ENCODE measurements around the gene ALG14. TPM values are rescaled to one million over a fixed set of nuclear protein-coding genes. Genes with fewer than 3 reads are reported as not detected.

Gene ALG14
- total RNA-seq, 1 experiment from 2014 or later = 2.2 TPM

- Histone ChIP-seq H2AFZ (ENCODE audit: low read length) (no peak overlapping the region), H4K20me1 (ENCODE audit: insufficient read depth, low read depth, low read length) (no peaks in the 10 kb centered on the region), H3K4me3 (ENCODE audit: low read length) (no peak overlapping the region), H3K4me2 (ENCODE audit: low read depth, low read length, poor library complexity, severe bottlenecking) (no peak overlapping the region), H3K9me2 (replicated peaks; ENCODE audit: insufficient read depth, low read length) (no peaks in the 10 kb centered on the region), H3K79me2 (ENCODE audit: low read length) (no peaks in the 10 kb centered on the region), H3K36me3 (ENCODE audit: insufficient read depth, low read length) (no peaks in the 10 kb centered on the region), H3K27ac (ENCODE audit: low read length) (no peak overlapping the region), H3K9me3 (ENCODE audit: low read length) (no peaks in the 10 kb centered on the region), H3K9ac (ENCODE audit: low read length) (no peak overlapping the region), H3K27me3 (ENCODE audit: low read length) (no peaks in the 10 kb centered on the region), H3K4me1 (ENCODE audit: low read length) (no peaks in the 10 kb centered on the region)
- no peak for DNase-seq
These were observed 38.2 kb downstream of the ALG14 start for GRCh38 chr1:95034506-95034905.

GRCh38 chr1:95033843-95034242 lies 38.9 kb downstream of the ALG14 start:
- no peak overlapping the region for H2AFZ ChIP-seq (ENCODE audit: low read length)
- H3K79me2 ChIP-seq (ENCODE audit: low read length) = no peaks in the 10 kb centered on the region
- H3K27ac ChIP-seq (ENCODE audit: low read length) = no peak overlapping the region
- H3K4me3 ChIP-seq (ENCODE audit: low read length) = no peak overlapping the region
- no peak for DNase-seq
- no peaks in the 10 kb centered on the region for H3K27me3 ChIP-seq (ENCODE audit: low read length)
- H4K20me1 ChIP-seq (ENCODE audit: insufficient read depth, low read depth, low read length) = no peaks in the 10 kb centered on the region
- no peaks in the 10 kb centered on the region; the same call in 1 of the 2 replicates for H3K9me3 ChIP-seq (ENCODE audit: low read length)
- H3K9me2 ChIP-seq (replicated peaks; ENCODE audit: insufficient read depth, low read length) = no peaks in the 10 kb centered on the region
- no peaks in the 10 kb centered on the region for H3K4me1 ChIP-seq (ENCODE audit: low read length)
- no peak overlapping the region for H3K9ac ChIP-seq (ENCODE audit: low read length)
- no peaks in the 10 kb centered on the region for H3K36me3 ChIP-seq (ENCODE audit: insufficient read depth, low read length)
- H3K4me2 ChIP-seq (ENCODE audit: low read depth, low read length, poor library complexity, severe bottlenecking) = no peak overlapping the region

GRCh38 chr1:95029532-95029931 lies 43.2 kb downstream of the ALG14 start:
- H3K4me3 ChIP-seq (ENCODE audit: low read length) = no peak overlapping the region
- no peaks in the 10 kb centered on the region for H3K4me1 ChIP-seq (ENCODE audit: low read length)
- no peaks in the 10 kb centered on the region for H3K9me2 ChIP-seq (replicated peaks; ENCODE audit: insufficient read depth, low read length)
- H3K9me3 ChIP-seq (ENCODE audit: low read length) = no peaks in the 10 kb centered on the region; the same call in 1 of the 2 replicates
- H3K79me2 ChIP-seq (ENCODE audit: low read length) = no peaks in the 10 kb centered on the region
- no peak for DNase-seq
- H3K36me3 ChIP-seq (ENCODE audit: insufficient read depth, low read length) = no peaks in the 10 kb centered on the region
- H3K4me2 ChIP-seq (ENCODE audit: low read depth, low read length, poor library complexity, severe bottlenecking) = no peak overlapping the region
- no peak overlapping the region for H2AFZ ChIP-seq (ENCODE audit: low read length)
- no peak overlapping the region for H3K27ac ChIP-seq (ENCODE audit: low read length)
- H3K9ac ChIP-seq (ENCODE audit: low read length) = no peak overlapping the region
- no peaks in the 10 kb centered on the region for H3K27me3 ChIP-seq (ENCODE audit: low read length)
- no peaks in the 10 kb centered on the region for H4K20me1 ChIP-seq (ENCODE audit: insufficient read depth, low read depth, low read length)

- DNase-seq = no peak
- no peak overlapping the region for H3K4me2 ChIP-seq (ENCODE audit: low read depth, low read length, poor library complexity, severe bottlenecking)
- H3K9me2 ChIP-seq (replicated peaks; ENCODE audit: insufficient read depth, low read length) = no peaks in the 10 kb centered on the region
- H3K36me3 ChIP-seq (ENCODE audit: insufficient read depth, low read length) = no peaks in the 10 kb centered on the region
- H4K20me1 ChIP-seq (ENCODE audit: insufficient read depth, low read depth, low read length) = no peaks in the 10 kb centered on the region
- H3K27me3 ChIP-seq (ENCODE audit: low read length) = no peaks in the 10 kb centered on the region
- H2AFZ ChIP-seq (ENCODE audit: low read length) = no peak overlapping the region
- H3K4me1 ChIP-seq (ENCODE audit: low read length) = no peaks in the 10 kb centered on the region
- H3K79me2 ChIP-seq (ENCODE audit: low read length) = no peaks in the 10 kb centered on the region
- H3K9ac ChIP-seq (ENCODE audit: low read length) = no peak overlapping the region
- H3K4me3 ChIP-seq (ENCODE audit: low read length) = no peak overlapping the region
- H3K27ac ChIP-seq (ENCODE audit: low read length) = no peak overlapping the region
- no peaks in the 10 kb centered on the region; the same call in 1 of the 2 replicates for H3K9me3 ChIP-seq (ENCODE audit: low read length)
These were observed 43.8 kb downstream of the ALG14 start for GRCh38 chr1:95028954-95029353.

GRCh38 chr1:95027046-95027445 lies 45.7 kb downstream of the ALG14 start:
- no peaks in the 10 kb centered on the region for H3K9me2 ChIP-seq (replicated peaks; ENCODE audit: insufficient read depth, low read length)
- H3K4me1 ChIP-seq (ENCODE audit: low read length) = no peaks in the 10 kb centered on the region
- no peaks in the 10 kb centered on the region; the same call in 1 of the 2 replicates for H3K9me3 ChIP-seq (ENCODE audit: low read length)
- no peak for DNase-seq
- H4K20me1 ChIP-seq (ENCODE audit: insufficient read depth, low read depth, low read length) = no peaks in the 10 kb centered on the region
- H3K79me2 ChIP-seq (ENCODE audit: low read length) = no peaks in the 10 kb centered on the region
- H3K4me2 ChIP-seq (ENCODE audit: low read depth, low read length, poor library complexity, severe bottlenecking) = no peak overlapping the region
- H3K27me3 ChIP-seq (ENCODE audit: low read length) = no peaks in the 10 kb centered on the region
- H3K9ac ChIP-seq (ENCODE audit: low read length) = no peak overlapping the region
- H3K27ac ChIP-seq (ENCODE audit: low read length) = no peak overlapping the region
- H3K4me3 ChIP-seq (ENCODE audit: low read length) = no peak overlapping the region
- no peak overlapping the region for H2AFZ ChIP-seq (ENCODE audit: low read length)
- no peaks in the 10 kb centered on the region for H3K36me3 ChIP-seq (ENCODE audit: insufficient read depth, low read length)

- no peaks in the 10 kb centered on the region for H3K36me3 ChIP-seq (ENCODE audit: insufficient read depth, low read length)
- no peaks in the 10 kb centered on the region for H3K9me3 ChIP-seq (ENCODE audit: low read length)
- H3K4me1 ChIP-seq (ENCODE audit: low read length) = no peaks in the 10 kb centered on the region
- H3K27ac ChIP-seq (ENCODE audit: low read length) = no peak overlapping the region
- no peaks in the 10 kb centered on the region for H3K79me2 ChIP-seq (ENCODE audit: low read length)
- H3K9me2 ChIP-seq (replicated peaks; ENCODE audit: insufficient read depth, low read length) = no peaks in the 10 kb centered on the region
- H2AFZ ChIP-seq (ENCODE audit: low read length) = no peak overlapping the region
- H3K4me2 ChIP-seq (ENCODE audit: low read depth, low read length, poor library complexity, severe bottlenecking) = no peak overlapping the region
- H3K27me3 ChIP-seq (ENCODE audit: low read length) = no peaks in the 10 kb centered on the region
- DNase-seq = no peak
- no peak overlapping the region for H3K4me3 ChIP-seq (ENCODE audit: low read length)
- no peak overlapping the region for H3K9ac ChIP-seq (ENCODE audit: low read length)
- H4K20me1 ChIP-seq (ENCODE audit: insufficient read depth, low read depth, low read length) = no peaks in the 10 kb centered on the region
These were observed 49.2 kb downstream of the ALG14 start for GRCh38 chr1:95023399-95024043.

GRCh38 chr1:95022644-95022926 lies 50.2 kb downstream of the ALG14 start:
- Histone ChIP-seq H3K79me2 (ENCODE audit: low read length) (no peaks in the 10 kb centered on the region), H3K27ac (ENCODE audit: low read length) (no peak overlapping the region), H3K4me2 (ENCODE audit: low read depth, low read length, poor library complexity, severe bottlenecking) (no peak overlapping the region), H3K36me3 (ENCODE audit: insufficient read depth, low read length) (no peaks in the 10 kb centered on the region), H3K9me3 (ENCODE audit: low read length) (no peaks in the 10 kb centered on the region), H3K4me3 (ENCODE audit: low read length) (no peak overlapping the region), H4K20me1 (ENCODE audit: insufficient read depth, low read depth, low read length) (no peaks in the 10 kb centered on the region), H3K4me1 (ENCODE audit: low read length) (no peaks in the 10 kb centered on the region), H3K27me3 (ENCODE audit: low read length) (no peaks in the 10 kb centered on the region), H2AFZ (ENCODE audit: low read length) (no peak overlapping the region), H3K9ac (ENCODE audit: low read length) (no peak overlapping the region), H3K9me2 (replicated peaks; ENCODE audit: insufficient read depth, low read length) (no peaks in the 10 kb centered on the region)
- DNase-seq = no peak

- H3K9ac ChIP-seq (ENCODE audit: low read length) = no peak overlapping the region
- no peak overlapping the region for H2AFZ ChIP-seq (ENCODE audit: low read length)
- H3K36me3 ChIP-seq (ENCODE audit: insufficient read depth, low read length) = no peaks in the 10 kb centered on the region
- H4K20me1 ChIP-seq (ENCODE audit: insufficient read depth, low read depth, low read length) = no peaks in the 10 kb centered on the region
- no peak for DNase-seq
- no peak overlapping the region for H3K4me3 ChIP-seq (ENCODE audit: low read length)
- H3K27ac ChIP-seq (ENCODE audit: low read length) = no peak overlapping the region
- H3K4me2 ChIP-seq (ENCODE audit: low read depth, low read length, poor library complexity, severe bottlenecking) = no peak overlapping the region
- no peaks in the 10 kb centered on the region for H3K9me3 ChIP-seq (ENCODE audit: low read length)
- no peaks in the 10 kb centered on the region for H3K4me1 ChIP-seq (ENCODE audit: low read length)
- no peaks in the 10 kb centered on the region for H3K27me3 ChIP-seq (ENCODE audit: low read length)
- H3K9me2 ChIP-seq (replicated peaks; ENCODE audit: insufficient read depth, low read length) = no peaks in the 10 kb centered on the region
- no peaks in the 10 kb centered on the region for H3K79me2 ChIP-seq (ENCODE audit: low read length)
These were observed 50.7 kb downstream of the ALG14 start for GRCh38 chr1:95021805-95022643.
